NCI-H1048 (cell line): ENCODE measurements around the gene KRT73.

Experiments
- DNase-seq: peaks from one replicate; lab custom pipeline; 2025; lab: John Stamatoyannopoulos, UW

The KRT73 gene

GRCh38 chr12:52568111-52568510 is 50.2 kb downstream of the KRT73 start:
- DNase-seq: no peak

- DNase-seq: no peak
Observed at GRCh38 chr12:52566847-52567291, 51.5 kb downstream of the KRT73 start.

GRCh38 chr12:52564582-52564981 is 53.8 kb downstream of the KRT73 start:
- DNase-seq: no peak

- DNase-seq: no peak
Observed at GRCh38 chr12:52561880-52562449, 56.4 kb downstream of the KRT73 start.

DNA sequence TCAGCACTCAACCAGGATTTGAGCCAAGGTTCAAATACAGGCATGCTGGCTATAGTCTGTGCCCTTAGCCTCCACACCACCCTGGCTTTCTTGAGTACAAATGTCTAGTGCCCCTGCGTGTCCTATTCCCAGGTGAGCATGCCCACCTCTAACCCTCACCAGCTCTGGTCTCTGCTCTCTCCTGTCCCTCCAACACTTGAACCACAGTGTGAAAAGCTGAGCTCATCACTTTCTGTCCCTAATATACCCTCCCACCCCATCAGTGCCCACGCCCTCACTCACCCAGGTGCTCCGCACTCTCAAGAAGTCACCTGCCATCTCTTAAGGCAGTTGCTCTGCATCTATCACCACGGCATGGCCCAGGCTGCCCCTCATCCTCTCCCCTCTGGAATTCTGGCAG is 58.4 kb downstream of the KRT73 start:
- DNase-seq: no peak

DNA sequence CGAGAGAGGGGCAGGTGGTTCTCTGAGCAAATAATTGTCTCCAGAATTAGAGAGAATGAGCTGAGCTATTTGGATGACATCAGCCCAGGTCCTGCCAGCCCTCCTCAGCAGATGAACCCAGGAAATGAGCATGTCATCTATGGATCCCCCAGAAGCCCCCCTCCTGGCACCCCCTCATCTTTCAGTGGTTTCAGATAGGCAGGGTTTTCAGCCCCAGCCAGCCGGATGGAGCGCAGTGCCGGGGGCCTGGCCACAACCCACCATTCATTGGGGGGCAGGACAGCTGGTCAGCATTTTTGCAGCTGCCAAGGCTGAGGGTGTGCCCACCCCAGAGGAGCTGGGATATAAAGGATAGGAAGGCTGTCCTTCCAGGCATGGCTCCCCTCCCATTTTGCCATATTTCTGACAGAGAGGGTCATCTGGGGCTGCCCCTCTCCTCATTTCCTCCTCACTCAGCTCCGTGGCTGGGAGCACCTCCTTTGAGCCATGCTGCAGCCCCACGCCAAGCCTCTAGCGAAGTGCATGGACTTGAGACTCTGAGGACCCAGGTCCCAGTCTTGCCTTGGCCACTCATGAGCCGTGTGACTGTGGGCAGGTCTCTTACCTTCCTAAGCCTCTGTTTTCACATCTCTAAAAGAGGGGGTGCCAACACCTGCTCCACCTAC is 59.4 kb downstream of the KRT73 start:
- DNase-seq: no peak
